CD14-positive monocyte (primary cell): ENCODE measurements around the gene PARS2. TPM values are rescaled to one million over a fixed set of nuclear protein-coding genes. Genes with fewer than 3 reads are reported as not detected.

ENCODE experiments used
- DNase-seq, 3 donors: peaks; one replicate each; pipeline ENCODE4 v3.0.0-alpha.2; 2011 to 2022
- H2AFZ ChIP-seq: 2 replicates; pipeline ENCODE4 v1.6.0; 2012; ENCODE audit warnings: mild to moderate bottlenecking, low read depth, low read length, inconsistent platforms; ENCODE audit not compliant: insufficient read depth, poor library complexity, severe bottlenecking
- H3K27ac ChIP-seq, 2 donors: 1 replicate in 1 of 2; 2 replicates in 1 of 2; pipeline ENCODE4 v1.5.1; 2012 to 2013; ENCODE audit warnings: low read length in 2 of 2, control low read depth in 1 of 2, inconsistent platforms in 1 of 2, low read depth in 1 of 2, mild to moderate bottlenecking in 1 of 2
- H3K27me3 ChIP-seq, 2 donors: one replicate each; pipeline versions ENCODE4 v1.6.0 to v1.6.1; 2011 to 2013; ENCODE audit warnings: low read length in 2 of 2; ENCODE audit not compliant: control insufficient read depth in 2 of 2, insufficient read depth in 2 of 2
- H3K36me3 ChIP-seq, 2 donors: replicated peaks in 1 of 2; 1 replicate in 1 of 2; 2 replicates in 1 of 2; pipeline versions ENCODE4 v1.5.1 to v1.6.1; 2012 to 2013; ENCODE audit warnings: low read length in 2 of 2, control low read depth in 1 of 2, inconsistent platforms in 1 of 2, mild to moderate bottlenecking in 1 of 2; ENCODE audit not compliant: insufficient read depth in 2 of 2, control insufficient read depth in 1 of 2
- H3K4me1 ChIP-seq, 2 donors: 1 replicate in 1 of 2; 2 replicates in 1 of 2; pipeline versions ENCODE4 v1.5.1 to v1.6.1; 2012 to 2013; ENCODE audit warnings: low read length in 2 of 2, control low read depth in 1 of 2, inconsistent platforms in 1 of 2, mild to moderate bottlenecking in 1 of 2, moderate library complexity in 1 of 2; ENCODE audit not compliant: insufficient read depth in 2 of 2, control insufficient read depth in 1 of 2
- H3K4me2 ChIP-seq: replicated peaks from 2 replicates; pipeline ENCODE3; 2012; ENCODE audit warnings: low read length, moderate library complexity, mild to moderate bottlenecking; ENCODE audit not compliant: poor library complexity, severe bottlenecking; ENCODE audit errors: extremely low read depth
- H3K4me3 ChIP-seq, 3 experiments: fragments of 200-600 bp in 1 of 3; sonication (generic) in 1 of 3; replicated peaks in 1 of 3; 1 replicate in 2 of 3; 2 replicates in 1 of 3; pipeline ENCODE4 v1.5.1; 2011 to 2013; ENCODE audit warnings: low read length in 3 of 3, mild to moderate bottlenecking in 3 of 3, control low read depth in 2 of 3, low read depth in 2 of 3, inconsistent platforms in 1 of 3, moderate library complexity in 1 of 3
- H3K79me2 ChIP-seq: 2 replicates; pipeline ENCODE4 v1.6.0; 2012; ENCODE audit warnings: mild to moderate bottlenecking, control low read depth, inconsistent platforms, low read length, moderate library complexity; ENCODE audit not compliant: insufficient read depth
- H3K9ac ChIP-seq: 2 replicates; pipeline ENCODE4 v1.6.0; 2017; ENCODE audit warnings: low read length, mild to moderate bottlenecking; ENCODE audit not compliant: insufficient read depth, poor library complexity, severe bottlenecking
- H3K9me3 ChIP-seq, 2 donors: replicated peaks in 1 of 2; 1 replicate in 1 of 2; 2 replicates in 1 of 2; pipeline versions ENCODE4 v1.5.1 to v1.6.1; 2012 to 2013; ENCODE audit warnings: low read length in 2 of 2, control low read depth in 1 of 2; ENCODE audit not compliant: control insufficient read depth in 1 of 2, insufficient read depth in 1 of 2
- H4K20me1 ChIP-seq: 2 replicates; pipeline ENCODE4 v1.6.0; 2012; ENCODE audit warnings: mild to moderate bottlenecking, low read length, control low read depth, moderate library complexity; ENCODE audit not compliant: insufficient read depth
- H3K27ac Mint-ChIP-seq, 7 donors: one replicate each; pipeline ENCODE4 v1.8.0; 2020; ENCODE audit warnings: mild to moderate bottlenecking in 7 of 7, mixed read lengths in 7 of 7, moderate library complexity in 6 of 7, inconsistent platforms in 2 of 7
- H3K27me3 Mint-ChIP-seq, 3 donors: one replicate each; pipeline ENCODE4 v1.8.0; 2021 to 2022; ENCODE audit warnings: low read depth in 3 of 3, mild to moderate bottlenecking in 3 of 3, mixed read lengths in 3 of 3, moderate library complexity in 3 of 3, inconsistent platforms in 1 of 3
- H3K36me3 Mint-ChIP-seq, 2 donors: one replicate each; pipeline ENCODE4 v1.8.0; 2020; ENCODE audit warnings: mixed read lengths in 2 of 2, inconsistent platforms in 1 of 2, mild to moderate bottlenecking in 1 of 2
- H3K4me1 Mint-ChIP-seq: one replicate; pipeline ENCODE4 v1.8.0; 2020; ENCODE audit warnings: mild to moderate bottlenecking, mixed read lengths
- H3K4me3 Mint-ChIP-seq, 2 donors: one replicate each; pipeline ENCODE4 v1.8.0; 2020; ENCODE audit warnings: mild to moderate bottlenecking in 2 of 2, mixed read lengths in 2 of 2, moderate library complexity in 1 of 2
- H3K9me3 Mint-ChIP-seq, 7 donors: one replicate each; pipeline ENCODE4 v1.8.0; 2020 to 2022; ENCODE audit warnings: mixed read lengths in 7 of 7, mild to moderate bottlenecking in 6 of 7, moderate library complexity in 6 of 7, inconsistent platforms in 2 of 7
- WGBS: methylation state at CpG from one replicate; pipeline ENCODE4 v1.1.5; 2013; ENCODE audit warnings: missing lambda C conversion rate; ENCODE audit not compliant: insufficient coverage; 5-methylcytosine and 5-hydroxymethylcytosine counted together
- intact Hi-C, 2 donors: fragments of 100-400 bp; cut with micrococcal nuclease; formaldehyde crosslinking; loops; one replicate each; pipeline versions ENCODE4 v1.15.0 to v1.15.1; 2023
- polyA plus RNA-seq, 3 donors: library from polyadenylated mRNA; depleted of rRNA in 1 of 3; unstranded in 2 of 3; stranded (reverse) in 1 of 3; fragments of 300-500 nt in 2 of 3; fragments of >200 nt in 1 of 3; fragmentation: Illumina TruSeq in 2 of 3; gene quantifications; 1 replicate in 2 of 3; 2 replicates in 1 of 3; pipeline ENCODE4 v1.2.3, GENCODE V29; 2012 to 2021
- TF ChIP-seq, protein P1 (sequence below): fragments of 200-600 bp; IDR thresholded peaks from one replicate; pipeline ENCODE4 v1.8.0; 2022; ENCODE audit warnings: antibody characterized with exemption, mild to moderate bottlenecking

PARS2 gene
- polyA plus RNA-seq, 3 donors = 0.73 to 1.2 (median 0.92) TPM

GRCh38 chr1:54784066-54784465, 19.7 kb upstream of the PARS2 start:
- no peak overlapping the region for H3K9ac ChIP-seq
- no peaks in the 10 kb centered on the region for H3K36me3 Mint-ChIP-seq
- no peaks in the 10 kb centered on the region for H3K9me3 ChIP-seq
- H3K4me2 ChIP-seq = no peak overlapping the region
- DNase-seq = no peak
- no peaks in the 10 kb centered on the region for H3K4me1 ChIP-seq
- WGBS = no CpG with 5 or more reads among the region's 2 CpGs
- no peak overlapping the region for H3K4me3 ChIP-seq
- no peak overlapping the region for H3K27ac ChIP-seq
- TF ChIP-seq, protein P1, sequence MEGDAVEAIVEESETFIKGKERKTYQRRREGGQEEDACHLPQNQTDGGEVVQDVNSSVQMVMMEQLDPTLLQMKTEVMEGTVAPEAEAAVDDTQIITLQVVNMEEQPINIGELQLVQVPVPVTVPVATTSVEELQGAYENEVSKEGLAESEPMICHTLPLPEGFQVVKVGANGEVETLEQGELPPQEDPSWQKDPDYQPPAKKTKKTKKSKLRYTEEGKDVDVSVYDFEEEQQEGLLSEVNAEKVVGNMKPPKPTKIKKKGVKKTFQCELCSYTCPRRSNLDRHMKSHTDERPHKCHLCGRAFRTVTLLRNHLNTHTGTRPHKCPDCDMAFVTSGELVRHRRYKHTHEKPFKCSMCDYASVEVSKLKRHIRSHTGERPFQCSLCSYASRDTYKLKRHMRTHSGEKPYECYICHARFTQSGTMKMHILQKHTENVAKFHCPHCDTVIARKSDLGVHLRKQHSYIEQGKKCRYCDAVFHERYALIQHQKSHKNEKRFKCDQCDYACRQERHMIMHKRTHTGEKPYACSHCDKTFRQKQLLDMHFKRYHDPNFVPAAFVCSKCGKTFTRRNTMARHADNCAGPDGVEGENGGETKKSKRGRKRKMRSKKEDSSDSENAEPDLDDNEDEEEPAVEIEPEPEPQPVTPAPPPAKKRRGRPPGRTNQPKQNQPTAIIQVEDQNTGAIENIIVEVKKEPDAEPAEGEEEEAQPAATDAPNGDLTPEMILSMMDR = no peak
- no peaks in the 10 kb centered on the region for H4K20me1 ChIP-seq
- no peaks in the 10 kb centered on the region for H3K36me3 ChIP-seq
- no peaks in the 10 kb centered on the region for H3K4me1 Mint-ChIP-seq
- H3K27me3 ChIP-seq = no peaks in the 10 kb centered on the region
- intact Hi-C loops = no loop called here
- H2AFZ ChIP-seq = no peak overlapping the region
- no peaks in the 10 kb centered on the region for H3K9me3 Mint-ChIP-seq
- no peak overlapping the region for H3K27ac Mint-ChIP-seq
- peaks cover 0 to 4% (median 4%) of the 10 kb centered on the region in 3 donors for H3K27me3 Mint-ChIP-seq
- no peaks in the 10 kb centered on the region for H3K79me2 ChIP-seq
- H3K4me3 Mint-ChIP-seq = no peak overlapping the region

GRCh38 chr1:54782588-54782987, 18.3 kb upstream of the PARS2 start:
- TF ChIP-seq, protein P1 = no peak
- Histone ChIP-seq H3K9me3 (no peaks in the 10 kb centered on the region), H3K4me2 (no peak overlapping the region), H2AFZ (no peak overlapping the region), H3K4me1 (no peaks in the 10 kb centered on the region), H3K9ac (no peak overlapping the region), H3K27ac (no peak overlapping the region), H3K4me3 (no peak overlapping the region), H4K20me1 (no peaks in the 10 kb centered on the region), H3K36me3 (no peaks in the 10 kb centered on the region), H3K79me2 (no peaks in the 10 kb centered on the region), H3K27me3 (no peaks in the 10 kb centered on the region)
- intact Hi-C loops = no loop called here
- DNase-seq = no peak
- Mint-ChIP-seq H3K36me3 (no peaks in the 10 kb centered on the region), H3K27ac (no peak overlapping the region), H3K9me3 (no peaks in the 10 kb centered on the region), H3K4me1 (no peaks in the 10 kb centered on the region), H3K27me3 (peaks cover 0 to 4% (median 4%) of the 10 kb centered on the region in 3 donors), H3K4me3 (no peak overlapping the region)
- WGBS = 82% methylated on average over 1 of the region's 2 CpGs
